ENCODE data around the gene RPTOR. TPM values are rescaled to one million over a fixed set of nuclear protein-coding genes. Genes with fewer than 3 reads are reported as not detected.

RPTOR gene
- total RNA-seq, 1 donor = 29.8 TPM

GRCh38 chr17:80996422-80997305 lies 452.0 kb downstream of the RPTOR start:
- Histone ChIP-seq H3K27me3 (ENCODE audit: insufficient read depth, low read length) (no peaks in the 10 kb centered on the region), H3K4me3 (ENCODE audit: low read length) (no peak overlapping the region), H3K4me1 (ENCODE audit: insufficient read depth, low read length) (peaks cover 16% of the 10 kb centered on the region), H3K9me3 (ENCODE audit: low read depth, low read length) (no peaks in the 10 kb centered on the region)

- no peak overlapping the region for H3K4me3 ChIP-seq (ENCODE audit: low read length)
- H3K4me1 ChIP-seq (ENCODE audit: insufficient read depth, low read length) = peaks cover 12% of the 10 kb centered on the region
- no peaks in the 10 kb centered on the region for H3K9me3 ChIP-seq (ENCODE audit: low read depth, low read length)
- H3K27me3 ChIP-seq (ENCODE audit: insufficient read depth, low read length) = no peaks in the 10 kb centered on the region
These were observed 452.9 kb downstream of the RPTOR start for GRCh38 chr17:80997424-80998117.

GRCh38 chr17:80998118-80998747 lies 453.6 kb downstream of the RPTOR start:
- Histone ChIP-seq H3K4me1 (ENCODE audit: insufficient read depth, low read length) (peaks cover 5% of the 10 kb centered on the region), H3K4me3 (ENCODE audit: low read length) (no peak overlapping the region), H3K9me3 (ENCODE audit: low read depth, low read length) (no peaks in the 10 kb centered on the region), H3K27me3 (ENCODE audit: insufficient read depth, low read length) (no peaks in the 10 kb centered on the region)

- Histone ChIP-seq H3K4me3 (ENCODE audit: low read length) (no peak overlapping the region), H3K9me3 (ENCODE audit: low read depth, low read length) (no peaks in the 10 kb centered on the region), H3K4me1 (ENCODE audit: insufficient read depth, low read length) (peaks cover 3% of the 10 kb centered on the region), H3K27me3 (ENCODE audit: insufficient read depth, low read length) (peaks cover 3% of the 10 kb centered on the region)
These were observed 454.3 kb downstream of the RPTOR start for GRCh38 chr17:80998748-80999535.

GRCh38 chr17:80999536-81000333 lies 455.1 kb downstream of the RPTOR start:
- Histone ChIP-seq H3K4me3 (ENCODE audit: low read length) (no peak overlapping the region), H3K9me3 (ENCODE audit: low read depth, low read length) (no peaks in the 10 kb centered on the region), H3K4me1 (ENCODE audit: insufficient read depth, low read length) (peaks cover 9% of the 10 kb centered on the region), H3K27me3 (ENCODE audit: insufficient read depth, low read length) (peaks cover 7% of the 10 kb centered on the region)

- Histone ChIP-seq H3K27me3 (ENCODE audit: insufficient read depth, low read length) (peaks cover 10% of the 10 kb centered on the region), H3K4me3 (ENCODE audit: low read length) (no peak overlapping the region), H3K4me1 (ENCODE audit: insufficient read depth, low read length) (peaks cover 10% of the 10 kb centered on the region), H3K9me3 (ENCODE audit: low read depth, low read length) (no peaks in the 10 kb centered on the region)
These were observed 455.6 kb downstream of the RPTOR start for GRCh38 chr17:81000334-81000630.

- H3K4me1 ChIP-seq (ENCODE audit: insufficient read depth, low read length) = peaks cover 10% of the 10 kb centered on the region
- H3K27me3 ChIP-seq (ENCODE audit: insufficient read depth, low read length) = peaks cover 11% of the 10 kb centered on the region
- H3K4me3 ChIP-seq (ENCODE audit: low read length) = no peak overlapping the region
- no peaks in the 10 kb centered on the region for H3K9me3 ChIP-seq (ENCODE audit: low read depth, low read length)
These were observed 456.2 kb downstream of the RPTOR start for GRCh38 chr17:81000631-81001357.

- Histone ChIP-seq H3K4me3 (ENCODE audit: low read length) (no peak overlapping the region), H3K27me3 (ENCODE audit: insufficient read depth, low read length) (peaks cover 15% of the 10 kb centered on the region), H3K4me1 (ENCODE audit: insufficient read depth, low read length) (peaks cover 10% of the 10 kb centered on the region), H3K9me3 (ENCODE audit: low read depth, low read length) (no peaks in the 10 kb centered on the region)
These were observed 457.4 kb downstream of the RPTOR start for GRCh38 chr17:81002013-81002384.

- Histone ChIP-seq H3K9me3 (ENCODE audit: low read depth, low read length) (no peaks in the 10 kb centered on the region), H3K4me3 (ENCODE audit: low read length) (no peak overlapping the region), H3K27me3 (ENCODE audit: insufficient read depth, low read length) (peaks cover 15% of the 10 kb centered on the region), H3K4me1 (ENCODE audit: insufficient read depth, low read length) (peaks cover 10% of the 10 kb centered on the region)
These were observed 458.0 kb downstream of the RPTOR start for GRCh38 chr17:81002409-81003361.

GRCh38 chr17:81003711-81004475 lies 459.3 kb downstream of the RPTOR start:
- H3K4me1 ChIP-seq (ENCODE audit: insufficient read depth, low read length) = peaks cover 12% of the 10 kb centered on the region
- H3K9me3 ChIP-seq (ENCODE audit: low read depth, low read length) = no peaks in the 10 kb centered on the region
- H3K4me3 ChIP-seq (ENCODE audit: low read length) = no peak overlapping the region

GRCh38 chr17:81006891-81007290 lies 462.3 kb downstream of the RPTOR start:
- H3K9me3 ChIP-seq (ENCODE audit: low read depth, low read length) = no peaks in the 10 kb centered on the region
- peaks cover 23% of the 10 kb centered on the region for H3K4me1 ChIP-seq (ENCODE audit: insufficient read depth, low read length)
- no peak overlapping the region for H3K4me3 ChIP-seq (ENCODE audit: low read length)
- H3K27me3 ChIP-seq (ENCODE audit: insufficient read depth, low read length) = peaks cover 15% of the 10 kb centered on the region

More at GRCh38 chr17:81003711-81004475, 459.3 kb downstream of the RPTOR start:
- H3K27me3 ChIP-seq (ENCODE audit: insufficient read depth, low read length) = peaks cover 15% of the 10 kb centered on the region

- Histone ChIP-seq H3K27me3 (ENCODE audit: insufficient read depth, low read length) (peaks cover 15% of the 10 kb centered on the region), H3K4me3 (ENCODE audit: low read length) (no peak overlapping the region), H3K4me1 (ENCODE audit: insufficient read depth, low read length) (peaks cover 23% of the 10 kb centered on the region), H3K9me3 (ENCODE audit: low read depth, low read length) (no peaks in the 10 kb centered on the region)
These were observed 463.5 kb downstream of the RPTOR start for GRCh38 chr17:81008140-81008539.
